Endothelial cell of umbilical vein (primary cell): ENCODE results near the gene DLX6. TPM values are rescaled to one million over a fixed set of nuclear protein-coding genes. Genes with fewer than 3 reads are reported as not detected.
A peak's percentile ranks its signal among the peaks of the same experiment; 100 is the strongest.

Experiments used
- BruUV-seq: library from RNA; stranded (reverse); fragments of 400-500 nt; replicated peaks from 2 replicates; lab custom pipeline; 2021; lab: Mats Ljungman, UMichigan
- CTCF ChIA-PET: fragments of 300-600, 350-600 bp; sonication (Branson Sonifier 250); formaldehyde crosslinking; loops from one replicate; lab custom pipeline; 2021; ENCODE audit warnings: antibody characterized with exemption, inconsistent platforms; lab: Charles Lee
- POLR2A ChIA-PET: fragments of 300-600, 350-600 bp; sonication (Branson Sonifier 250); formaldehyde crosslinking; loops from one replicate; lab custom pipeline; 2021; ENCODE audit warnings: antibody characterized with exemption, inconsistent platforms; lab: Charles Lee
- DNase-seq: peaks from one replicate; pipeline ENCODE4 v3.0.0-alpha.2; 2011; ENCODE audit warnings: low read depth, low spot score
- FAIRE-seq: peaks from 2 replicates; lab custom pipeline; 2011; peaks lifted over from hg19 to GRCh38; lab: Jason Lieb, UNC
- H2AFZ ChIP-seq: 2 replicates; pipeline ENCODE4 v1.6.0; 2012; ENCODE audit warnings: low read depth, low read length, control low read depth, inconsistent platforms
- H3K27ac ChIP-seq: 2 replicates; pipeline ENCODE4 v1.5.1; 2011; ENCODE audit warnings: low read depth, mild to moderate bottlenecking, control low read depth, low read length, moderate library complexity; ENCODE audit not compliant: insufficient read depth
- H3K27me3 ChIP-seq, 2 experiments: 2 replicates each; pipeline versions ENCODE4 v1.6.0 to v1.6.1; 2011; ENCODE audit warnings: low read length in 2 of 2, mixed read lengths in 1 of 2; ENCODE audit not compliant: control insufficient read depth in 2 of 2, insufficient read depth in 2 of 2
- H3K36me3 ChIP-seq, 2 experiments: 2 replicates in 1 of 2; 3 replicates in 1 of 2; pipeline ENCODE4 v1.5.1; 2011; ENCODE audit warnings: low read length in 2 of 2, mild to moderate bottlenecking in 1 of 2, moderate library complexity in 1 of 2; ENCODE audit not compliant: control insufficient read depth in 2 of 2, insufficient read depth in 2 of 2; ENCODE audit errors: extremely low read depth in 1 of 2
- H3K4me1 ChIP-seq: 3 replicates; pipeline ENCODE4 v1.5.1; 2011; ENCODE audit warnings: mild to moderate bottlenecking, low read length; ENCODE audit not compliant: control insufficient read depth, insufficient read depth; ENCODE audit errors: extremely low read depth
- H3K4me2 ChIP-seq: 2 replicates; pipeline ENCODE4 v1.6.1; 2011; ENCODE audit warnings: low read length, control low read depth, mixed read lengths; ENCODE audit not compliant: insufficient read depth
- H3K4me3 ChIP-seq, 3 experiments: fragments of 200-600 bp in 1 of 3; sonication (generic), shearing (Covaris generic) in 1 of 3; replicated peaks in 1 of 3; 2 replicates each; pipeline ENCODE4 v1.5.1; 2011 to 2016; ENCODE audit warnings: control low read depth in 3 of 3, low read length in 3 of 3, mild to moderate bottlenecking in 2 of 3, inconsistent platforms in 1 of 3, low read depth in 1 of 3, moderate library complexity in 1 of 3; ENCODE audit not compliant: insufficient read depth in 1 of 3
- H3K79me2 ChIP-seq: 2 replicates; pipeline ENCODE4 v1.6.0; 2012; ENCODE audit warnings: low read length, inconsistent platforms; ENCODE audit not compliant: control insufficient read depth, insufficient read depth
- H3K9ac ChIP-seq: replicated peaks from 2 replicates; pipeline ENCODE3; 2011; ENCODE audit warnings: low read length, control low read depth; ENCODE audit not compliant: insufficient read depth; ENCODE audit errors: extremely low read depth
- H3K9me1 ChIP-seq: replicated peaks from 3 replicates; pipeline ENCODE4 v1.6.0; 2011; ENCODE audit warnings: mild to moderate bottlenecking, low read length; ENCODE audit not compliant: control insufficient read depth, insufficient read depth; ENCODE audit errors: extremely low read depth
- H3K9me3 ChIP-seq: replicated peaks from 2 replicates; pipeline ENCODE4 v1.5.1; 2012; ENCODE audit warnings: low read length, inconsistent platforms; ENCODE audit not compliant: control insufficient read depth, insufficient read depth
- H4K20me1 ChIP-seq: replicated peaks from 2 replicates; pipeline ENCODE3; 2011; ENCODE audit warnings: mild to moderate bottlenecking, low read length; ENCODE audit not compliant: control insufficient read depth, insufficient read depth; ENCODE audit errors: extremely low read depth
- EZH2 ChIP-seq: IDR thresholded peaks from 2 replicates; pipeline ENCODE4 v1.6.1; 2012; ENCODE audit warnings: borderline replicate concordance, low read depth, mild to moderate bottlenecking, moderate library complexity, low read length, inconsistent platforms; ENCODE audit not compliant: severe bottlenecking
- GATA2 ChIP-seq: IDR thresholded peaks from 2 replicates; pipeline ENCODE4 v1.7.0; 2011; ENCODE audit warnings: low read depth, mild to moderate bottlenecking, moderate library complexity, mixed read lengths, low read length; ENCODE audit not compliant: insufficient read length, insufficient read depth
- JUN ChIP-seq: IDR thresholded peaks from 2 replicates; pipeline ENCODE4 v1.6.1; 2011; ENCODE audit warnings: borderline replicate concordance, low read depth; ENCODE audit not compliant: insufficient read length, insufficient read depth
- POLR2AphosphoS5 ChIP-seq: IDR thresholded peaks from 2 replicates; pipeline ENCODE4 v1.6.1; 2012; ENCODE audit warnings: low read depth, mild to moderate bottlenecking, control low read depth, low read length, moderate library complexity; ENCODE audit not compliant: insufficient read depth
- dilution Hi-C: fragments of 300-500 bp; cut with MboI; formaldehyde crosslinking; loops from one replicate; pipeline ENCODE4 v1.15.0; 2019; ENCODE audit warnings: low sequenced_read_pairs; ENCODE audit not compliant: extremely low pct_ligation_motif_present
- intact Hi-C: fragments of 100-400 bp; cut with micrococcal nuclease; formaldehyde crosslinking; loops from one replicate; pipeline ENCODE4 v1.10.0; 2022
- polyA plus RNA-seq, 4 experiments: library from polyadenylated mRNA; depleted of rRNA in 3 of 4; stranded (reverse) in 3 of 4; unstranded in 1 of 4; fragments of >200 nt; gene quantifications; 2 replicates each; pipeline versions ENCODE4 v1.2.1 to v1.2.3, GENCODE V29; 2011 to 2012; ENCODE audit warnings: missing spikeins in 1 of 4
- total RNA-seq: library from RNA; stranded (reverse); gene quantifications from 2 replicates; pipeline ENCODE4 v1.2.3, GENCODE V29; 2021

Gene DLX6
- total and polyA plus RNA-seq, 2 donors (not counting 3 experiments of a cell fraction or from before 2014, with no cell fraction given): not detected

- Histone ChIP-seq H3K79me2 (no peaks in the 10 kb centered on the region), H3K9ac (no peak overlapping the region), H3K9me3 (no peaks in the 10 kb centered on the region), H3K36me3 (no peaks in the 10 kb centered on the region), H3K27me3 (peaks cover 90 to 94% of the 10 kb centered on the region in 2 experiments), H3K9me1 (no peaks in the 10 kb centered on the region), H2AFZ (no peak overlapping the region), H3K4me1 (peaks cover 3% of the 10 kb centered on the region), H4K20me1 (no peaks in the 10 kb centered on the region), H3K4me3 (no peak overlapping the region), H3K27ac (no peak overlapping the region), H3K4me2 (no peak overlapping the region)
- FAIRE-seq (no peak), DNase-seq (no peak)
- POLR2A ChIA-PET: no interaction called here
- CTCF ChIA-PET: interaction anchor here (1.1 to 2.9 kb wide), 2 partner anchors 12 to 25 kb away, joined by 4 to 8 read pairs; no protein-coding TSS in a partner anchor
- TF ChIP-seq EZH2: no peak
- dilution Hi-C loops: no loop called here
- intact Hi-C loops: loop anchor here (2.0 kb wide), 1 partner anchor 15 kb away; no protein-coding TSS in a partner anchor
- BruUV-seq: no TSS peak
These were observed 3.4 kb upstream of the DLX6 start for GRCh38 chr7:97001656-97002554.

GRCh38 chr7:97002555-97003261 lies 2.6 kb upstream of the DLX6 start:
- CTCF ChIA-PET: interaction anchor here (1.1 to 2.9 kb wide), 2 partner anchors 11 to 24 kb away, joined by 4 to 8 read pairs; no protein-coding TSS in a partner anchor

More at GRCh38 chr7:97002555-97003261, 2.6 kb upstream of the DLX6 start:
- H4K20me1 ChIP-seq: no peaks in the 10 kb centered on the region
- no TSS peak for BruUV-seq
- peaks cover 3% of the 10 kb centered on the region for H3K4me1 ChIP-seq
- DNase-seq: no peak
- dilution Hi-C loops: no loop called here
- no peaks in the 10 kb centered on the region for H3K9me1 ChIP-seq
- intact Hi-C loops: loop anchor here (2.0 kb wide), 1 partner anchor 14 kb away; no protein-coding TSS in a partner anchor
- no peaks in the 10 kb centered on the region for H3K9me3 ChIP-seq
- H2AFZ ChIP-seq: no peak overlapping the region
- no peak overlapping the region for H3K4me2 ChIP-seq
- no peak overlapping the region for H3K4me3 ChIP-seq
- no peak overlapping the region for H3K9ac ChIP-seq
- FAIRE-seq: no peak
- H3K27me3 ChIP-seq: peaks cover 90 to 94% of the 10 kb centered on the region in 2 experiments
- POLR2A ChIA-PET: no interaction called here
- no peaks in the 10 kb centered on the region for H3K36me3 ChIP-seq
- TF ChIP-seq POLR2AphosphoS5: no peak
- TF ChIP-seq JUN: no peak
- no peak for TF ChIP-seq GATA2
- TF ChIP-seq EZH2: peak; percentile 82
- H3K27ac ChIP-seq: no peak overlapping the region
- no peaks in the 10 kb centered on the region for H3K79me2 ChIP-seq
